K562 (cell line): ENCODE data around the gene HOMEZ. TPM values are rescaled to one million over a fixed set of nuclear protein-coding genes. Genes with fewer than 3 reads are reported as not detected.
A peak's percentile ranks its signal among the peaks of the same experiment; 100 is the strongest.

Experiments
- CHCHD3 ChIP-seq: fragments of 250-450 bp; sonication (Bioruptor Pico); IDR thresholded peaks from 2 replicates; pipeline ENCODE4 v2.1.2; 2022; ENCODE audit warnings: mild to moderate bottlenecking
- COPS2 ChIP-seq: fragments of 450-650 bp; conservative IDR thresholded peaks from 2 replicates; pipeline ENCODE4 v1.6.1; 2016; ENCODE audit warnings: mild to moderate bottlenecking, moderate library complexity
- ERF ChIP-seq: fragments of 450-650 bp; formaldehyde crosslinking; IDR thresholded peaks from 2 replicates; pipeline ENCODE4 v1.4.0; 2020; ENCODE audit warnings: mild to moderate bottlenecking, mixed read lengths
- EZH2 ChIP-seq: IDR thresholded peaks from 2 replicates; pipeline ENCODE4 v1.6.1; 2012; ENCODE audit warnings: low read depth, mild to moderate bottlenecking, inconsistent platforms, low read length, borderline replicate concordance
- FOXA3 ChIP-seq, 2 experiments: fragments of 450-650 bp in 1 of 2; sonication (generic) in 1 of 2; formaldehyde crosslinking; IDR thresholded peaks in 1 of 2; conservative IDR thresholded peaks in 1 of 2; 2 replicates each; pipeline versions ENCODE4 v1.4.0 to v1.8.0; 2020 to 2022; ENCODE audit warnings: mild to moderate bottlenecking in 2 of 2, missing genetic modification reagents in 1 of 2
- FOXM1 ChIP-seq, 2 experiments: fragments of 450-650 bp in 1 of 2; sonication (generic) in 1 of 2; formaldehyde crosslinking in 1 of 2; IDR thresholded peaks; 2 replicates each; pipeline versions ENCODE4 v1.6.1 to v1.9.0; 2017 to 2022; ENCODE audit warnings: low read depth in 2 of 2, mild to moderate bottlenecking in 2 of 2, missing genetic modification reagents in 1 of 2, moderate library complexity in 1 of 2
- GTF2E2 ChIP-seq: fragments of 200-800 bp; sonication (Bioruptor generic); IDR thresholded peaks from 2 replicates; pipeline ENCODE4 v1.6.1; 2016; ENCODE audit warnings: missing genetic modification characterization, missing compliant biosample characterization
- HDAC2 ChIP-seq: fragments of 450-650 bp; IDR thresholded peaks from 2 replicates; pipeline ENCODE4 v1.6.1; 2016; ENCODE audit warnings: mild to moderate bottlenecking
- HDGF ChIP-seq: fragments of 450-650 bp; IDR thresholded peaks from 2 replicates; pipeline ENCODE4 v1.6.1; 2016
- KAT7 ChIP-seq: sonication (generic); formaldehyde crosslinking; IDR thresholded peaks from 2 replicates; pipeline ENCODE4 v1.8.0; 2022; ENCODE audit warnings: missing genetic modification reagents, mild to moderate bottlenecking, borderline replicate concordance
- PHB2 ChIP-seq: fragments of 450-650 bp; IDR thresholded peaks from 2 replicates; pipeline ENCODE4 v1.6.1; 2017; ENCODE audit warnings: low read depth
- SOX6 ChIP-seq: fragments of 450-650 bp; IDR thresholded peaks from 2 replicates; pipeline ENCODE4 v1.6.1; 2014; ENCODE audit warnings: mild to moderate bottlenecking
- ZBTB1 ChIP-seq: sonication (generic); formaldehyde crosslinking; IDR thresholded peaks from 2 replicates; pipeline ENCODE4 v1.8.1; 2023; ENCODE audit warnings: missing genetic modification reagents, low read depth, mild to moderate bottlenecking, borderline replicate concordance
- ZFP36 ChIP-seq: fragments of 150-350 bp; IDR thresholded peaks from 2 replicates; pipeline ENCODE4 v1.6.1; 2018; ENCODE audit warnings: low read length, low read depth; ENCODE audit not compliant: partially characterized antibody
- ZNF507 ChIP-seq: conservative IDR thresholded peaks from 2 replicates; pipeline ENCODE4 v1.6.1; 2017; ENCODE audit warnings: missing genetic modification characterization, missing compliant biosample characterization
- ZNF57 ChIP-seq: fragments of 450-650 bp; formaldehyde crosslinking; IDR thresholded peaks from 2 replicates; pipeline ENCODE4 v1.4.0; 2020; ENCODE audit warnings: mild to moderate bottlenecking, moderate library complexity
- ZNF589 ChIP-seq: fragments of 200-800 bp; sonication (Bioruptor generic); IDR thresholded peaks from 2 replicates; pipeline ENCODE4 v1.6.1; 2016; ENCODE audit warnings: low read depth, missing genetic modification characterization, missing compliant biosample characterization
- ZNF707 ChIP-seq: fragments of 250-450 bp; sonication (Bioruptor Pico); conservative IDR thresholded peaks from 2 replicates; pipeline ENCODE4 v1.8.0; 2022; ENCODE audit warnings: inconsistent platforms, mild to moderate bottlenecking, moderate library complexity
- polyA plus RNA-seq, 8 experiments: library from polyadenylated mRNA; depleted of rRNA in 4 of 8; stranded (reverse) in 5 of 8; unstranded in 3 of 8; fragments of >200 nt; fragmentation: Nextera tagmentation in 2 of 8; fragmentation: Illumina TruSeq in 1 of 8; extraction: Ambion mirVana in 2 of 8; extraction: Trizol in 1 of 8; gene quantifications; 2 replicates each; pipeline versions ENCODE4 v1.2.1 to v1.2.3, GENCODE V29; 2011 to 2014; ENCODE audit warnings: inconsistent platforms in 1 of 8, missing spikeins in 1 of 8
- total RNA-seq, 7 experiments: library from RNA; depleted of rRNA in 6 of 7; stranded (reverse); fragments of >200 nt in 6 of 7; fragmentation: Illumina TruSeq in 2 of 7; extraction: Trizol in 2 of 7; gene quantifications; 2 replicates each; pipeline versions ENCODE4 v1.2.1 to v1.2.3, GENCODE V29; 2011 to 2021; ENCODE audit warnings: low replicate concordance in 1 of 7
- TF ChIP-seq, protein P1 (sequence below): fragments of 450-650 bp; IDR thresholded peaks from 2 replicates; pipeline ENCODE4 v1.6.1; 2017; ENCODE audit warnings: antibody characterized with exemption
- TF ChIP-seq, protein P2 (sequence below), 2 experiments: fragments of 450-650 bp in 1 of 2; IDR thresholded peaks; 2 replicates each; pipeline ENCODE4 v1.6.1; 2011 to 2017; ENCODE audit warnings: low read depth in 2 of 2, antibody characterized with exemption in 1 of 2, borderline replicate concordance in 1 of 2, low read length in 1 of 2, mild to moderate bottlenecking in 1 of 2, mixed read lengths in 1 of 2; ENCODE audit not compliant: control insufficient read depth in 1 of 2
- TF ChIP-seq, protein P3 (sequence below): fragments of 450-650 bp; IDR thresholded peaks from 2 replicates; pipeline ENCODE4 v1.6.1; 2016; ENCODE audit warnings: low read depth, mild to moderate bottlenecking, moderate library complexity

The HOMEZ gene
- total and polyA plus RNA-seq, 9 of the 15 experiments (the other 6 are each of a cell fraction or from before 2014, with no cell fraction given) = 3.0 to 30.2 (median 16.9) TPM

GRCh38 chr14:23294734-23295561 lies 9.0 kb upstream of the HOMEZ start (continued):
- TF ChIP-seq ERF (CRISPR knock-in tag) (no peak), FOXA3 (CRISPR knock-in tag; conservative IDR thresholded peaks at IDR 0.05 in 1 of 2, IDR thresholded peaks at IDR 0.05 in 1 of 2) (no peak), KAT7 (CRISPR knock-in tag) (no peak), FOXM1 (IDR thresholded peaks at IDR 0.05; ENCODE audit: low read depth) (peak; percentile 53; the same call in 1 of the 2 replicates), FOXM1 (CRISPR knock-in tag; IDR thresholded peaks at IDR 0.05; ENCODE audit: low read depth) (no peak), ZNF707 (no peak), HDGF (0 out of 2 replicates have a peak, but pooled peaks have one; percentile 38), ZBTB1 (CRISPR knock-in tag) (no peak), EZH2 (no peak), ZFP36 (no peak), PHB2 (0 out of 2 replicates have a peak, but pooled peaks have one; percentile 13), SOX6 (peak; percentile 60), ZNF507 (no peak), HDAC2 (peak; percentile 50; the same call in 1 of the 2 replicates), ZNF589 (CRISPR knock-in tag) (no peak), ZNF57 (CRISPR knock-in tag) (no peak), GTF2E2 (no peak), CHCHD3 (CRISPR knock-in tag) (no peak), COPS2 (no peak)
- TF ChIP-seq, protein P1, sequence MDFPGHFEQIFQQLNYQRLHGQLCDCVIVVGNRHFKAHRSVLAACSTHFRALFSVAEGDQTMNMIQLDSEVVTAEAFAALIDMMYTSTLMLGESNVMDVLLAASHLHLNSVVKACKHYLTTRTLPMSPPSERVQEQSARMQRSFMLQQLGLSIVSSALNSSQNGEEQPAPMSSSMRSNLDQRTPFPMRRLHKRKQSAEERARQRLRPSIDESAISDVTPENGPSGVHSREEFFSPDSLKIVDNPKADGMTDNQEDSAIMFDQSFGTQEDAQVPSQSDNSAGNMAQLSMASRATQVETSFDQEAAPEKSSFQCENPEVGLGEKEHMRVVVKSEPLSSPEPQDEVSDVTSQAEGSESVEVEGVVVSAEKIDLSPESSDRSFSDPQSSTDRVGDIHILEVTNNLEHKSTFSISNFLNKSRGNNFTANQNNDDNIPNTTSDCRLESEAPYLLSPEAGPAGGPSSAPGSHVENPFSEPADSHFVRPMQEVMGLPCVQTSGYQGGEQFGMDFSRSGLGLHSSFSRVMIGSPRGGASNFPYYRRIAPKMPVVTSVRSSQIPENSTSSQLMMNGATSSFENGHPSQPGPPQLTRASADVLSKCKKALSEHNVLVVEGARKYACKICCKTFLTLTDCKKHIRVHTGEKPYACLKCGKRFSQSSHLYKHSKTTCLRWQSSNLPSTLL = no peak; the same call in 1 of the 2 replicates
- TF ChIP-seq, protein P2, sequence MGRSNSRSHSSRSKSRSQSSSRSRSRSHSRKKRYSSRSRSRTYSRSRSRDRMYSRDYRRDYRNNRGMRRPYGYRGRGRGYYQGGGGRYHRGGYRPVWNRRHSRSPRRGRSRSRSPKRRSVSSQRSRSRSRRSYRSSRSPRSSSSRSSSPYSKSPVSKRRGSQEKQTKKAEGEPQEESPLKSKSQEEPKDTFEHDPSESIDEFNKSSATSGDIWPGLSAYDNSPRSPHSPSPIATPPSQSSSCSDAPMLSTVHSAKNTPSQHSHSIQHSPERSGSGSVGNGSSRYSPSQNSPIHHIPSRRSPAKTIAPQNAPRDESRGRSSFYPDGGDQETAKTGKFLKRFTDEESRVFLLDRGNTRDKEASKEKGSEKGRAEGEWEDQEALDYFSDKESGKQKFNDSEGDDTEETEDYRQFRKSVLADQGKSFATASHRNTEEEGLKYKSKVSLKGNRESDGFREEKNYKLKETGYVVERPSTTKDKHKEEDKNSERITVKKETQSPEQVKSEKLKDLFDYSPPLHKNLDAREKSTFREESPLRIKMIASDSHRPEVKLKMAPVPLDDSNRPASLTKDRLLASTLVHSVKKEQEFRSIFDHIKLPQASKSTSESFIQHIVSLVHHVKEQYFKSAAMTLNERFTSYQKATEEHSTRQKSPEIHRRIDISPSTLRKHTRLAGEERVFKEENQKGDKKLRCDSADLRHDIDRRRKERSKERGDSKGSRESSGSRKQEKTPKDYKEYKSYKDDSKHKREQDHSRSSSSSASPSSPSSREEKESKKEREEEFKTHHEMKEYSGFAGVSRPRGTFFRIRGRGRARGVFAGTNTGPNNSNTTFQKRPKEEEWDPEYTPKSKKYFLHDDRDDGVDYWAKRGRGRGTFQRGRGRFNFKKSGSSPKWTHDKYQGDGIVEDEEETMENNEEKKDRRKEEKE (IDR thresholded peaks at IDR 0.05; ENCODE audit: borderline replicate concordance in 1 of 2, control insufficient read depth in 1 of 2, low read depth in 2 of 2, low read length in 1 of 2) = no peak
- TF ChIP-seq, protein P3, sequence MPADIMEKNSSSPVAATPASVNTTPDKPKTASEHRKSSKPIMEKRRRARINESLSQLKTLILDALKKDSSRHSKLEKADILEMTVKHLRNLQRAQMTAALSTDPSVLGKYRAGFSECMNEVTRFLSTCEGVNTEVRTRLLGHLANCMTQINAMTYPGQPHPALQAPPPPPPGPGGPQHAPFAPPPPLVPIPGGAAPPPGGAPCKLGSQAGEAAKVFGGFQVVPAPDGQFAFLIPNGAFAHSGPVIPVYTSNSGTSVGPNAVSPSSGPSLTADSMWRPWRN = no peak
